Central memory CD8-positive, alpha-beta T cell (primary cell): ENCODE data around the gene UGT1A8.
"Not testable (repeated sequence)": the region's sequence is repeated elsewhere in the genome, so short reads cannot be mapped to it uniquely, and the experiment has no call there.

ENCODE experiments used
- ATAC-seq: fragments of 150-1000 bp; cut with Tn5 transposase; replicated peaks from 2 replicates; pipeline ENCODE4 v1.10.0; 2022; ENCODE audit warnings: mild to moderate bottlenecking, moderate FRiP score, moderate number of reproducible peaks; ENCODE audit not compliant: poor library complexity, severe bottlenecking; ENCODE audit errors: extremely low read depth
- DNase-seq, 2 donors: peaks; one replicate each; pipeline ENCODE4 v3.0.0; 2021; ENCODE audit warnings: low spot score in 2 of 2
- H3K27ac Mint-ChIP-seq: one replicate; pipeline ENCODE4 v1.8.0; 2022; ENCODE audit warnings: low read depth, mild to moderate bottlenecking, moderate library complexity, mixed read lengths
- H3K27me3 Mint-ChIP-seq: one replicate; pipeline ENCODE4 v1.8.0; 2022; ENCODE audit warnings: mixed read lengths
- H3K36me3 Mint-ChIP-seq: one replicate; pipeline ENCODE4 v1.8.0; 2022; ENCODE audit warnings: mild to moderate bottlenecking, moderate library complexity, mixed read lengths; ENCODE audit not compliant: insufficient read depth
- H3K4me1 Mint-ChIP-seq: one replicate; pipeline ENCODE4 v1.8.0; 2022; ENCODE audit warnings: mixed read lengths
- H3K4me3 Mint-ChIP-seq: one replicate; pipeline ENCODE4 v1.8.0; 2022; ENCODE audit warnings: mild to moderate bottlenecking, moderate library complexity, mixed read lengths
- H3K9me3 Mint-ChIP-seq: one replicate; pipeline ENCODE4 v1.8.0; 2022; ENCODE audit warnings: mixed read lengths

The UGT1A8 gene

GRCh38 chr2:233617476-233617875 lies at the start of gene UGT1A8:
TSS of gene UGT1A8 (plus strand) at chr2:233617633. CDS start at chr2:233617708, 75 bp downstream.
- H3K9me3 Mint-ChIP-seq, H3K4me3 Mint-ChIP-seq, H3K27ac Mint-ChIP-seq, H3K36me3 Mint-ChIP-seq, H3K4me1 Mint-ChIP-seq, DNase-seq, ATAC-seq: not testable (repeated sequence)
- peaks cover 84% of the 10 kb centered on the region for H3K27me3 Mint-ChIP-seq

- H3K4me1 Mint-ChIP-seq = no peaks in the 10 kb centered on the region
- H3K4me3 Mint-ChIP-seq = no peak overlapping the region
- H3K9me3 Mint-ChIP-seq = no peaks in the 10 kb centered on the region
- peaks cover 14% of the 10 kb centered on the region for H3K27me3 Mint-ChIP-seq
- H3K27ac Mint-ChIP-seq = no peak overlapping the region
- ATAC-seq (no peak), DNase-seq (no peak)
- peaks cover 1% of the 10 kb centered on the region for H3K36me3 Mint-ChIP-seq
Measured at GRCh38 chr2:233571001-233571400, 46.4 kb upstream of the UGT1A8 start.

GRCh38 chr2:233571462-233571861 lies 46.0 kb upstream of the UGT1A8 start:
- peaks cover 1% of the 10 kb centered on the region for H3K36me3 Mint-ChIP-seq
- H3K27ac Mint-ChIP-seq = no peak overlapping the region
- H3K9me3 Mint-ChIP-seq = no peaks in the 10 kb centered on the region
- peaks cover 14% of the 10 kb centered on the region for H3K27me3 Mint-ChIP-seq
- no peak for ATAC-seq
- H3K4me3 Mint-ChIP-seq = no peak overlapping the region
- H3K4me1 Mint-ChIP-seq = no peaks in the 10 kb centered on the region
- DNase-seq = no peak

- Mint-ChIP-seq H3K4me3 (no peak overlapping the region), H3K36me3 (peaks cover 1% of the 10 kb centered on the region), H3K27me3 (peaks cover 14% of the 10 kb centered on the region), H3K9me3 (no peaks in the 10 kb centered on the region), H3K27ac (no peak overlapping the region), H3K4me1 (no peaks in the 10 kb centered on the region)
- ATAC-seq (no peak), DNase-seq (no peak)
Measured at GRCh38 chr2:233572468-233572867, 45.0 kb upstream of the UGT1A8 start.

GRCh38 chr2:233577341-233577740 lies 40.1 kb upstream of the UGT1A8 start:
- H3K4me1 Mint-ChIP-seq, H3K27me3 Mint-ChIP-seq, H3K36me3 Mint-ChIP-seq, H3K9me3 Mint-ChIP-seq, H3K27ac Mint-ChIP-seq, ATAC-seq, H3K4me3 Mint-ChIP-seq, DNase-seq: not testable (repeated sequence)

- not testable (repeated sequence) for DNase-seq, H3K4me1 Mint-ChIP-seq, ATAC-seq, H3K36me3 Mint-ChIP-seq, H3K9me3 Mint-ChIP-seq, H3K27ac Mint-ChIP-seq
- Mint-ChIP-seq H3K4me3 (peak overlapping the region; percentile 20), H3K27me3 (peaks cover 45% of the 10 kb centered on the region)
Measured at GRCh38 chr2:233583217-233583965, 34.0 kb upstream of the UGT1A8 start.

DNA sequence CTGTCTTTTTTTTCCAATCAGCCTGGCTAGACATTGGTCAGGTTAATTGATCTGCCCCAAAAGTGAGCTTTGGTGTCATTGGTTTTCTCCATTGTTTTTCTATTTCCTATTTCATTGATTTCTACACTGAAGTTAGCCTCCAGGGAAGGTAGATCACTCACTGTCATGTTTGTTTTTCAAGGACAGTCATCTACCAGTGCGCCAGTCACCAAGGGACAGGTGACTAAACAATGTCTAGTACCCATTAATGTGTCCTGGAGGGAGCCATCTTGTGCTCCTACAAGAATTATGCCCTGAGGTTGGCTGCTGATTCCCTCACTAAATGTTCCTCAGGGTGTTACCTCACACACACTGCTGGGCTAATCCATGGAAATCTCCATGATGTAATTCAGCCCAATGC lies 33.2 kb upstream of the UGT1A8 start:
- H3K4me3 Mint-ChIP-seq = no peak overlapping the region
- no peaks in the 10 kb centered on the region for H3K4me1 Mint-ChIP-seq
- ATAC-seq = no peak

DNA sequence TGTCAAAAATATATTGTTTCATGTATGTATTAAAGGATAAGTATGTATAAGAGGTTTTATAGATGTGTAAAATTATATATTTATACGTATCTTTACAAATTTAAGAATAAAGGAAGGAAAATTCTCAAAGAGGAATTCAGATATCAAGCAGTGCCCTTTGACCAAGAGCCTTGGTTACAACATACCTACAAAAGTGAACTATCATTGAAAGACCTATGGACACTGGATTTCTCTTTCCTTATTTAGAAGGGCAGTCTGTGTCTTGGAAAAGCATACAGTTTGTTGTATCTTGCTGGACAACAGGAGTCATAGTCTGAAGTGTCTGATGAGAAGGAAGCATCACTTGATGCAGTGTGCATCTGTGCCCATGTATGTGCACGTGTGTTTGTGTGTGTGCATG lies 29.0 kb upstream of the UGT1A8 start:
- no peak for ATAC-seq
- no peaks in the 10 kb centered on the region for H3K36me3 Mint-ChIP-seq

More for the DNA sequence above, 33.2 kb upstream of the UGT1A8 start:
- H3K9me3 Mint-ChIP-seq = no peaks in the 10 kb centered on the region
- no peaks in the 10 kb centered on the region for H3K36me3 Mint-ChIP-seq
- DNase-seq = no peak
- H3K27ac Mint-ChIP-seq = no peak overlapping the region
- peaks cover 54% of the 10 kb centered on the region for H3K27me3 Mint-ChIP-seq

GRCh38 chr2:233592706-233593105 lies 24.7 kb upstream of the UGT1A8 start:
- H3K27me3 Mint-ChIP-seq = peaks cover 48% of the 10 kb centered on the region
- H3K4me3 Mint-ChIP-seq, H3K36me3 Mint-ChIP-seq, H3K9me3 Mint-ChIP-seq, H3K27ac Mint-ChIP-seq, DNase-seq, ATAC-seq, H3K4me1 Mint-ChIP-seq: not testable (repeated sequence)

More for the DNA sequence above, 29.0 kb upstream of the UGT1A8 start:
- Mint-ChIP-seq H3K27ac (no peak overlapping the region), H3K27me3 (peaks cover 67% of the 10 kb centered on the region), H3K9me3 (no peaks in the 10 kb centered on the region), H3K4me3 (no peak overlapping the region), H3K4me1 (no peaks in the 10 kb centered on the region)
- no peak for DNase-seq

DNA sequence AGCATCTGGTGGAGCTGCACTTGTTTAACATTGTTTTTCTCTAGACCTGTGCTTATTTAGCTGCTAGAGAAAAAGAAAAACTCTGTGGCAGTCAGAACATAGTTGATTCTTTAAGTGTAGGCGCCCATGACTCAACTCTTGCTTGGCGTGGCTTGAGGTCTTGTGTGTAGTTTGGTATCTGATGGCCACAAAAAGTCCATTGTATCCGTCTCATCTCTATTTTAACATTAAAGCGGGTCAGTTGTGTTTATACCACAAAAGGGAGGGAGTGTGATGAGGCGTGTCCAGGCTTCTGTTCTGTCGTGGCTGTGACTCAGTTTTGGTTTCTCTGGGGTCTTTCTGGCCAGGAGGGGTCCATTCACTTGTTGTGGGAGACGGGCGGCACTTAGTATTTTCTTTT lies 24.2 kb upstream of the UGT1A8 start:
- ATAC-seq (no peak), DNase-seq (no peak)
- no peak overlapping the region for H3K4me3 Mint-ChIP-seq
- H3K9me3 Mint-ChIP-seq = no peaks in the 10 kb centered on the region
- H3K4me1 Mint-ChIP-seq = no peaks in the 10 kb centered on the region
- no peaks in the 10 kb centered on the region for H3K36me3 Mint-ChIP-seq
- H3K27ac Mint-ChIP-seq = no peak overlapping the region
- H3K27me3 Mint-ChIP-seq = peaks cover 43% of the 10 kb centered on the region

DNA sequence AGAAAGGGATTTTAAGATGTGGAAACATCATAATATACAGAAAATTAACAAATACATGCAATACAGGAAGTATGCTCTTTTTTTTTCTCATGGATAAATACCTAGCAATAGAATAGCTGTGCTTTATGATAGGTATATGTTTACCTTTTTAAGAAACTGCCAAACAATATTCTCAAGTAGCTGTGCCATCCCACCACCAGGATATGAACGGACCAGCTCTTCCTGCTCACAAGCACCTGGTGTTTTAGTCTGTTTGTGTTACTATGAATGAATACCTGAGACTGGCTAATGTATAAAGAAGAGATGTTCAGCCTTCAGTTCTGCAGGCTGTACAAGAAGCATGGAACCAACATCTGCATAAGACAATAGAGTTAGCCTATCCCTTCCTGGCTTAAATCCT lies 19.9 kb upstream of the UGT1A8 start:
- no peak overlapping the region for H3K27ac Mint-ChIP-seq
- peaks cover 52% of the 10 kb centered on the region for H3K27me3 Mint-ChIP-seq
- no peaks in the 10 kb centered on the region for H3K4me1 Mint-ChIP-seq

DNA sequence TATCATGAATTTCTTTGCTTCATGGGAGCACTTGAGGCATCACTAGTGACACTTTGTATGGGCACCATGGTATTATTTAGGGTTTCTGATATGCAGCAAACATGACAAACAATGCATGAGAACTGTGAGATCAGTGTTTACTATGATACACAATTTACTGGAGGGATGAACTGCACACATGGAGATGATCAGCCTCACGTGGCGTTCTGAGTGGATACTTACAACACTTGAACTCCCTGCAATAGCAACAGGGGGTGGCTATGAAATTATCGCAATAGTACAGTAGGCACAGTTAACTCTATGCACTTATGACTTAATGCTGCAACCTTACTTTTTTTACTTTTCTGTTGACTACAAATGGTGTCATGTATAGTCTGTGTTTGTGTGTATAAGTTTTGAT lies 18.5 kb upstream of the UGT1A8 start:
- no peak for DNase-seq
- Mint-ChIP-seq H3K27ac (no peak overlapping the region), H3K4me3 (no peak overlapping the region), H3K27me3 (peaks cover 46% of the 10 kb centered on the region), H3K9me3 (no peaks in the 10 kb centered on the region), H3K4me1 (no peaks in the 10 kb centered on the region), H3K36me3 (no peaks in the 10 kb centered on the region)
- ATAC-seq = no peak

More for the DNA sequence above, 19.9 kb upstream of the UGT1A8 start:
- ATAC-seq (no peak), DNase-seq (no peak)
- H3K4me3 Mint-ChIP-seq = no peak overlapping the region
- no peaks in the 10 kb centered on the region for H3K36me3 Mint-ChIP-seq
- H3K9me3 Mint-ChIP-seq = no peaks in the 10 kb centered on the region

DNA sequence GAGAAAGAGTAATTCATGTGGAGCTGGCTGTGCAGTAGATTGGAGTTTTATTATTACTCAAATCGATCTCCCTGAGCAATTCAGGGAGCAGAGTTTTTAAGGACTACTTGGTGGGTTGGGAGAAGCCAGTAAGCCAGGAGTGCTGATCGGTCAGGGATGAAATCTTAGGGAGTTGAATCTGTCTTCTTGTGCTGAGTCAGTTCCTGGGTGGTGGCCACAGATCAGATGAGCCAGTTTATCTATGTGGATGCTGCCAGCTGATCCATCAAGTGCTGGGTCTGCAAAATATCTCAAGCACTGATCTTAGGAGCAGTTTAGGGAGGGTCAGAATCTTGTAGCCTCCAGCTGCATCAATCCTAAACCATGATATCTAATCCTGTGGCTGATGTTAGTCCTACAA lies 17.0 kb upstream of the UGT1A8 start:
- no peak overlapping the region for H3K4me3 Mint-ChIP-seq
- H3K27me3 Mint-ChIP-seq = peaks cover 49% of the 10 kb centered on the region
- DNase-seq (no peak), ATAC-seq (no peak)
- H3K4me1 Mint-ChIP-seq = no peaks in the 10 kb centered on the region
- no peaks in the 10 kb centered on the region for H3K36me3 Mint-ChIP-seq
- no peak overlapping the region for H3K27ac Mint-ChIP-seq
- no peaks in the 10 kb centered on the region for H3K9me3 Mint-ChIP-seq
